HK-2 (cell line): Measurements from ENCODE around the gene ACBD4.

ENCODE experiments used
- DNase-seq: peaks from one replicate; pipeline ENCODE4 v3.0.0-alpha.2; 2018; ENCODE audit not compliant: unreplicated experiment

The ACBD4 gene

DNA sequence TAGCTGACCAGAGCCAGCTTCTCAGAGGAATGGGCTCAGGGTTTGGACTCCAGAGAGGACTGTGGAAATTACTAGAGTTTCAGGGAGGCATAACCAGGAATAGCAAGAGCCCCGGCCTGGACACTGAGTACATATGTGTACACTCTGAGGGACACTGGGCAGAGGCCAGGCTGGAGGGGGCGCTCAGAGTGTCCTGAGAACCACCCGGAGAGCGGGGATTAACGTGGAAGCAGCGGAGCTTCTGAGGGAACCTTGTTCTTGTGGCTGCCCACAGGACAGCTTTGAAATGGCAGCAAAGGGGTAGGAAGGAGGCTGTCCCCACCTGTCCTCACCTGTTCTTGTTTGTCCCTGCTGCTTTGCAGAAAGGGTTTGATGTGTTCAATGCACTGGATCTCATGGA, 31.0 kb upstream of the ACBD4 start:
- DNase-seq: no peak

DNA sequence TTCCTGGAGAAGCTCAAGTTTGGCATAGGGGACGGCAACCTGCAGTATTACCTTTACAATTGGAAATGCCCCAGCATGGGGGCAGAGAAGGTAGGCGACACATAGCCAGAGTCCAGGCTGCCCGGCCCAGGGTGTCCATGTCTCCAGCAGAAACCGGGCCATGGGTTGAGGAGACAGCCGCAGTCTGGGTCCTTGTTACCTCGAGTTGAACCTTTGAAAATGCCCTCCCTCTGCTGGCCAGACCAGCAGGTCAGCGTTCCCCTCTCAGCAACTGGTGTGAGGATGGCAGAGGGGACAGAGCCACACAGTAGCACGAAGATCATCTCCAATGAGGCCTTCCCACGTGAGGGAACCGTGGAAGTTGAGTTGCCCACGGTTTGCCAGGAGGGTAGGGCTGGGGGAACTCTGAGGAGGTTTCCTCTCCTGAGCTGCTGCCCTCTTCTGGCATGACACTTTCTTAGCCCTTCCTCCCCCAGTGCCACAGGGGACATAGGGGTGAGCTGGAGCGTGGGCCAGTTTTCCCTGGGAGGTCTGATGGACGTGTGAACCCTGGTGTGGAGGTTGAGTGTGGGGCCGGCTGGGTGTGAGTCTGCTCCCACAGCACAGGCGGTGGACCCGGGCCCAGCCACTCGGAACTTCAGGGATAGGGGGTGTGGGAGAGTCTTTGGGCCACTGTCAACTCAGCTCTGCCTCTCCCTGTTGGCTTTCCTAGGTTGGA, 30.4 kb upstream of the ACBD4 start:
- DNase-seq: no peak

DNA sequence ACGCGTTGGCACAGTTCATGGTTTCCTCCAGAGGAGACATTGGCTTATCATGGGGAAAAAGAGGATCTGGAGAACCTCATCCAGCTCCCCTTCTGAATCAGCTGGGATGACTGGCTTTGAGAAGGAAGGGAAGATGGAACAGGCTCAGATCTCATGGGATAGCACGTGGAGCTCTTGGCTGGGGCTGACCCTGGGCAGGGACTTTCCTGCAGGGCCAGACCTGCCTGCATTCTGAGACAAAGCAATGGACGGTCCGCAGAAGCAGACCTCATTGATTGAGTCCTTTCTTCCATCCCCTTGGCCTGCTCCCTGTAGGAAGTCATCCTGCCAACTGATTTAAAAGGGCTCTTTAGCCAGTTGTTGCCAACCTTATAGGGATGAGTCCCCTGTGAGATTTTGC, 29.4 kb upstream of the ACBD4 start:
- no peak for DNase-seq

DNA sequence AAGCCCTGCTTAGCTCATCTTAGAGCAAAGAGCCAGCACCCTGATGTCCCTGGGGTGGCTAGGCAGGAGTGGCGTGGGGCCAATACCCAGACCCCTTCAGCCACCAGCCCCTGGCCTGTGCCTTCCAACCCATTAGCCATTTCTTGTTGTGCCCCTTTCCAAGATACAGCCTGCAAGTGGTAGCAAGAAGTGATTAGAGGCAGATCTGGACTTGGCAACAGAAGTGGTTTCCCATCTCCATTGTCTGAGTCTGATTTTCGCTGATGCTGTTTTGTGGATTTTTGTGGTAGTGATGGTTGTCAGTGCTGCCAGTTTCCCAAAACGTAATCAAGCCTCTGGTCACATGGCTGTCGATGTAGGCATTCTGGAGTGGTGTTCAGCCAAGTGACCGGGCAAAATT, 28.9 kb upstream of the ACBD4 start:
- no peak for DNase-seq

DNA sequence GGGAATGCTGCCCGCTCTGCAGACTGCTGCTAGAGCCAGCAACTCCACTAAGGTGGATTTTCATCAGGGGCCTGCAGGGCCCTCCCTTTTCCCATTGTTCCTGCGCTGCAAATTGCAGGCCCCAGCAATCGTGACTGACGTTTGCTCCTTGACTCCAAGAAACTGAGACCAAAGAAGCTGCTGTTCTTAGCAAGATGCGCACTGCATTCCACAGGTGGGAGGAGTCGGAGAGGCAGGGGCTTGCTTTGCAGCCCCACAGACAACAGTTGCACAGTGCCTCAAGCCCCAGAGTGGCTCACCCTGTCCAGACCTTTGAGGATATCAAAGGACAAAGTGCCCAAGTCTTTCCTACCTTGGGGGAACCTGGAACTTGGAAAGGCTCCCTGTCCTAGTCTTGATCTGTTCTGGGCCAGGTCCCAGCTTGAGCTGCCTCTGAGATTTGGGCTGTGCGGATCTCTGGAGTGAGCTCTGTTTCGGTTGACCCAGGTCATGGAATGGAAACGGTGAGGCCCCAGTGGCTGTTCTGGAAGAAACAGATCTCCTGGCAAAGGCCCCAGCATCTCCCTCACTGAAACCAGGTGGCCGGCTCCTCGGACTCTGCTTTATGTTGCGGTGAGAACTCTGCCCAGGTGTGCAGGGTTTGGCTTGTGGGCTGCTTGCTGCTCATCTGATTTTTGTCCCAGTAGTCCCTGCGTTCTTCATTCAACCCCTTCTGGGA, 28.0 kb upstream of the ACBD4 start:
- DNase-seq: no peak

DNA sequence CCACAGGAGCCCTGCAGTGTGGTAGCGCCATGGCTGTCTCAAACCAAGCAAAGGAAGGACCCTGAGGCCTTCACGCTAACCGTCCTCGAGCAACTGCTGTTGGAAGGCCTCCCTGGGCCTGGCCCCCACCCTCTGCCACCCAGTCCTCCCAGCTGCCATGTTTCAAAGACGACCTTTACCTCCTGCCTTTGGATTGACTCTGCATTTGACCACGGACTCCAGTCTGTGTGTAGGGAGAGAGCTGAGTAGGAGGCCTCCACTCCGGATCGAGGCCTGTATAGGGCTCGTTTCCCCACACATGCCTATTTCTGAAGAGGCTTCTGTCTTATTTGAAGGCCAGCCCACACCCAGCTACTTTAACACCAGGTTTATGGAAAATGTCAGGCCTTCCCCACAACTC, 27.4 kb upstream of the ACBD4 start:
- DNase-seq: no peak

DNA sequence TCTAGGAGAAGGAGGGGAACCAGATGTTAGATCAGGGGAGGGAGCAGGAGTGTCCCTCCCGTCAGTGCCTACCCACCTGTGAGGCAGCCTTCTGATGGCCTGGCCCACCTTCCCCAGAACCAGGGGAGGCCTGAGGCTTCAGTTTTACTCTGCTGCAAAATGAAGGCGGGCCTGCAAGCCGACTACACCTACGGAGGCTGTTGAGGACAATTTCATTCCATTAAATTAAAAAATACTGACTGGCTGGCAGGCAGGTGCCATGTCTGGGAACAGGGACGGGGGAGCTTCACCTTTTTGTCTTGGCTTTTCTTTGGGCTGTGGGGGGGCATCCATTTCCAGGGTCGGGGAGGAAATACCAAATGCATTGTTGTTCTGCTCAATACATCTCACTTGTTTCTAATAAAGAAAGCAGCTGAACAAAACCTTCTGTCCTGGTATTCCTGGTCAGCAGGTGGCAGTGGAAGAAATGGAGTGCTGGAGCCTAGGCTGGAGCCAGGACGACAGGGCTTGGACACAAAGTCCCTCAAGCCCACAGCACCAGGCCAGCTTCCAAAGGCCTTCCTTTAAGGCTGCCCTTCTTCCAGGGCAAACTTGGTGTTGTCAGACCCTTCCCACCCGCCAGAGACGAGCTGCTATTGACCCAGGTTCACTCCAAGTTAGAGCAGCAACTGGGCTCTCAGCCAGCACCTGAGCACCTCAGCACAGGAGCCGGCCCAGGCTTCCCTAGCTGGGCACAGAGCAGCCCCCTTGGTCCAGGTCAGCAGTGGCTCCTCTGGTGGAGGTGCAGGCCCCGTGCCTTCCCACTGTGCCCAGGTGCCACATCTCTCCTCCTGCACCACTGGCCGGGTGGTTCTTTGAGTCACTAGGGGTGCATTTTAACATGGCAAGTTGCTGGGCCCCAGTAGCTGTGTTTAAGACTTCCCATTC, 26.6 kb upstream of the ACBD4 start:
- no peak for DNase-seq

DNA sequence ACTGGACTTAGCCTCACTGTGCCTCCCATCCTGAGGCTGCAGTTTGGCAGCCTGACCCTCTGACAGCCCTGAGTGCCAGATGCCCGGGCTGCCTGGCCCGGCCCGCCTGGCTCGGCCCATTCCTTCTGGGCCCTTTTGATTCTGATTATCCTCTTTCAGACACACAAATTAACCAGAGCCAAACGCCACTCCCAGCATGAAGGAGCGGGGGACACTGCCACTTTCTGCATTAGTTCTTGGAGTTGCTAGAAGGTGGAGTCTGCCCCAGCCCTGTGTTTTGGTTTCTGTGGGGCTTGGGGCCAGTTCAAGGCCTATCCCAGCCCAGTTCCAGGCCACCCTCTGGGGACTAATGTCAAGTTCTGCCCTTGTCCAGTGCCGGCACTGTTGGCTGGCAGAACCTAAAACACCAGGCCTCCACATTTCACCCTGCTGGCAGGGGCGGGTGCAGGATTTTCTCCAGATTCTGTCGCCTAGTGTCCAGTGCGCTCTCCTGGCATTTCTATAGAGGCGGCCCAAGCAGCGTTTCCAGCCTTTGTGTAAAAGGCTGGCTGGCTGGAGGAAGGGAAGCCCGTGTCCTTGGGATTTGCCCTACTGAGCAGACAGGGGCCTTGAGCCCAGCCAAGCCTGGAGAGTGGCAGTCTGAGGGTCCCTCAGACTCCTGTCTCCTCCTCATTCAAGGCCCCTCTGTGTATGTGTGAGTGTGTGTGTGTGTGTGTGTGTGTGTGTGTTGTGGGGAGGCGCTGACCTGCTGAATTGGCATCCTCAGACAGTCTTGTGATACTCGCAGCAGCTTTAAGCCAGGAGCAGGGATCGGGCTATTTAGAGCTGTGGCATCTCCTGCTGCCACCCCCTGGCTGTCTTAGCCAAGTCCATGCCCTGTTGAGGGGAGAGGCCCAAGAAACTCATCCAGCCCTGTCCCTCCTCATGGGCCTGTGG, 24.5 kb upstream of the ACBD4 start:
- DNase-seq: no peak

DNA sequence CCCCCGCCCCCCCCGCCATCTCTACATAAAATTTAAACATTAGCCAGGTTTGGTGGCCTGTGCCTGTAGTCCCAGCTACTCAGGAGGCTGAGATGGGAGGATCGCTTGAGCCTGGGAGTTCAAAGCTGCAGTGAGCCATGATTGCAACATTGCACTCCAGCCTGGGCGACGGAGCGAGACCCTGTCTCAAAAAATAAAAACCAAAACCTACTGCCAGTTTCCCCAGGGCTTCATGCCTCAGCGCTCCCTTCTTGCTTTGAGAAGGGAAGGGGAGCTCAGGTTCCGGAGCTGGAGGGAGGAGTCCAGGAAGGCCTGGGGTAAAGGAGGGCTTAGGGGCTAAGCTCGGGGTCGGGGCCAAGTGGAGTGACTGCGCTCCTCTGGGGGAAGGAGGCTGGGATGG, 23.6 kb upstream of the ACBD4 start:
- no peak for DNase-seq

DNA sequence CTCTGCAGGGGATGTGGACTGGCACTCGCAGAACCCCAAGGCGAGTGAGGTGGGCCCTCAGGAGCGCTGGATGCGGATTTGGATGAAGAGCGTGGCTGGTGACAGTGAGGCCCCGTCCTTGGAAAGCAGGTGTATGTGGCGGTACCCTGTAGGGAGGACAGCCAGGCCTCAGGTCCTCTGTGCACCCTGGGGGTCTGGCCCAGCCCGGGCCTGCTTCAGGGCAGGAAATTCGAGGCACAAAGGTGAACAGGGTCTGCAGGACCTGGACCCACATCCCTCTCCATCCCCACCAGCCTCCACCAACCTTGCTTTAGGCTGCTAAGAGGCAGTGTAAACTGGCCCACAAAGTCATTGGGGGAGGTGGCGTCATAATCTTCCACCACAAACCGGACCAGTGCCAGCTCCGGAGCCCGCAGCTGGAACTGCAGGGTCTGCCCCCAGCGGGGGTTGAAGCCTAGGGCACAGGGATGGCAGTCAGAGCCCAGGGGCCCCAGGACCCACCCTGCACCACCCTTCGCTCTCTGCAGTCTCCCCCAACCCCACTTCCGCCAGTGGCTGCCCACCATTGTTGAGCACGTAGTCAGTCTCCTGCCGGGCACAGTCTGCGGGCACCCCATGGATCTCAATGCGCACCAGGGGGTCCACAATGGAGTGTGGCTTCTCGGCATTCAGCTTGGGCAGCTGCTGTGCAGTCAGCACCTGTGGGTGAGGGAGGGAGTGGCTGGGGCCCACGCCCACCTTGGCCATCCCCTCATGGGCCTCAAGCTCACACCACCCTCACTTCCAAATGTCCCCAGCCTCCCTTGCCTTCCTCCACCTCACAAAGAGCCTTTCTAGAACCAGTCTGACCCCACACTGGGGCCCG, 22.7 kb upstream of the ACBD4 start:
- no peak for DNase-seq

DNA sequence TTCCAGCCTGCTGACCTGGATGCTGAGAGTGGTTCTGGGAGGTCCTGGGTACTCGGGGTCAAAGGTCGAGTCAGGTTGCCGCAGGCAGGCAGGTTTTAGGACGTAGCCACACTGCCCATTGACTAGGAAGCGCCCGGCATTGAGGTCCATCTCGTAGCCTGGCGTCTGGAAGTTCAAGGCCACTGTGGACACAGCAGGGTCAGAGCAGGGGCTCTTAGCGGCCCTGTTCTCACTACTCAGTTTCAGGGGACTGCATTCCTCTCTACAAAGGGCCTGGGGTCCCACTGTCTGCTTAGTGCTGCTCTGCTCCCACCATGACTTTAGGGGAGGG, 22.1 kb upstream of the ACBD4 start:
- DNase-seq: no peak

DNA sequence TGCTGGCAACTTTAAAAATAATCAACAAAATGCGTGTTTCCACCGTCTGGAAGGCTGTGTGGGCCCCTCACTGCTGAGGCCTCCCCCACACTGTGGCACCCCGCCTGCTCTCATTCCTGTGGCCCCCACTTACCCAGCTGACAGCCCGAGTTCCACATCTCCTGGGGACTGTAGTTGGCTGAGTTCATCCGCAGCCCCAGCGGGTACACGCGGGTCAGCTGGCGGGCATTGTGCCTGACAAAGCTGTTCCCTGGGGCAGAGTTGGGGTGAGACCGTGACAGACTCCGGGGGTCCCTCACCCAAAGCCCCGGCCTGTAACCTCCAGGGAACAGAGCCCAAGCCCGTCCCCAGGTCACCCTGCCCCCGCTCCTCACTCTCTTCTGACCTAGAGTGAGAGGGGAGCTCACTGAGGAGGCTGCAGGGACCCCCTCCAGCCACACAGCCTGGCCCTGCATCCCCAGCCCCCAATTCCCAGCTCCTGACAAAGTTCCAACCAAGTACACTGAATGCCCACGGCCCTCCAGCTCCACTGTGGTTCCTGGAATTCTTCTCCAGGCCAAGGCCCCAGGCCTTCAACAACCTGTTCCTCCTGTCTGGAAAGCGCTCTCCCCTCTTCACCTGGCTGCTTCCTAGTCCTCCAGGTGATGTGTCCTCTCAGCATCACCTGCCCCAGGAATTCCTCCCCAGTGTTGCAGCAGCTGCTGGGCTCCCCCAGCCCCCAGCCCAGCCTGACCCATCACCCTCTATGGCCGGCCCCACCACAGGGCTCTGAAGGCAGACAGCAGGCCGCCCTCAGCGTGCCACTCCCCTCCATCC, 21.2 kb upstream of the ACBD4 start:
- no peak for DNase-seq

DNA sequence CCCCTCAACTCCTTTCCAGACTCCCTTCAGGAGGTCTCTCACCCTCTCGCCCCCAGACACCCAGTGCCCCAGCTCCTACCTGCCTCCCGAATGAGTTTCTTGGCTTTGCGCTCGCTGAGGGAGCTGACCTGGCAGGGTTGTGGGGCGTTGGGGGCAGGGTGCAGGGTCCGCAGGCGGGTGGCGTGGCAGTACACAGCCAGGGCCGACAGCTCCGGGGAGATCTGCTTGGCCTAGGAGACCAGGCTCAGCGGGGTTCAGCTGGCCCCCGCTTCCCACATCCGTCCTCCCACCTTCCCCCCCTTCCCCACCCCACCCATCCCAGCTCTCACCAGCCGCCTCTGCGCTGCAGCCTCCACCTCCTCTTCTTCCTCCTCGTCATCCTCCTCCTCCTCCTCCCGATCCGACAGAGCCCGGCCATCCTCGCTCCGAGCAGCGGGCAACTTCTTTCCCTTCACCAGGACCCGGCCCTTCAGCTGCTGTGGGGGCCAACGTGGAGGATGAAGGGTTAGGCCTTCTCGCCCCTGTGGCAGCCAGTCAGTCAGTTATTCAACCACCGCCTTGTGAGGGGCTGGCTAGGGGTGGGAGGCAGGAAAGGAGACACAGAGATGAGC, 20.4 kb upstream of the ACBD4 start:
- DNase-seq: no peak

DNA sequence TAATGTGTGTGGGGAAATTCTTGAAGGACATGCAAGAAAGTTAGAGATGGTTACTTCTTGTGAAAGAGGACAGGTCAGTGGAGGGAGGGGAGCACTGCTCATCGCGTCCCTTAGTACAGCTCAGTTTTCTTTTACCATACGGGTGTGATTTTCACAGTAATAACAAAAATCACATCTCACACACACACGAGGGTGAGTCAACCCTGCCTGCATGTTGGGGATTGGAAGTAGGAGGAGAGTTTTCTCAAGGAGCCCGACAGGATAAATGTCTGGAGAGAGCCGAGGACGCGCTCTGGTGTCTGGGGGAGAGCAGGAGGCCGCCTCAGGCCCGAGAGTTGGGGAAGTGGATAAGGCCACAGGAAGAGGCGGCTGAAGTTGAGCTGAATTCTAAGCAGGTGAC, 19.6 kb upstream of the ACBD4 start:
- no peak for DNase-seq

DNA sequence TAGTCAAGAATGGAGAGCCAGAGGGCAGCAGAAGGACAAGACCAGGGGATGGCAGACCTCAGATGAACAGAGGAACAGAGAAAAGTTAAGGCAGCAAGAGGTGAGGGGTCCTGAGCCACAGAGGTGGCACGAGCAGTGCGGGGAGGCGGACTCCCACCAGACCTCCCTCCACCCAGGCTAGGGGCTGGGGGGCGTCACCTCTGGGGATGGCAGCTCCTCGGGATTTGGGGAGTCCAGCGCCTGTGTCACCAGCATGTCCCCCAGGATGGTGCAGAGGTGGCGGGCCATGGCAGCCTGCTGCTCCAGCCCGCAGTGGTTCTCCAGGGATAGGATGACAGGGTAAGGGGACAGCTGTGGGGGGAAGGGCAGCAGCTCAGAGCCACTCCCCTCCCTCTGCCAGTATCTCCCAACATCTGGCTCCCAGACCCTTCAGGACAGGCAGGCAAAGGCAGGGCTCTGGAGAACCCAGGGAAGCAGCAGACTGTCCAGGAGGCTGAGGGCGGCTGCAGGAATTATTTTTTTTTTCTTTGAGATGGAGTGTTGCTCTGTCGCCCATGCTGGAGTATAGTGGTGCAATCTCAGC, 19.0 kb upstream of the ACBD4 start:
- no peak for DNase-seq

DNA sequence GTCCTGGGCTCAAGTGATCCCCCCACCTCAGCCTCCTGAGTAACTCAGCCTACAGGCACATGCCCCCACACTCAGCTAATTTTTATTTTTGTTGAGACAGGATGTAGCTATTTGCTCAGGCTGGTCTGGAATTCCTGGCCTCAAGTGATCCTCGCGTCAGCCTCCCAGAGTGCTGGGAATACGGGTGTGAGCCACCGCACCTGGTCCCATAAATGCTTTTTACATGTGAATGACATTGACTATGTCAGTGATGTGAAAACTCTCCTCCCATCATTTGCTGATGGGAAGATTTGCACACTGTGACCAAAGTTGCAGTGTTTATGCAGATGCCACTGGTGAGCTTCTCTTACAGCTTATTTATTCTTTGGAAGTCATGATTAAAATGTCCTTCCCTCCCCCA, 18.2 kb upstream of the ACBD4 start:
- no peak for DNase-seq

DNA sequence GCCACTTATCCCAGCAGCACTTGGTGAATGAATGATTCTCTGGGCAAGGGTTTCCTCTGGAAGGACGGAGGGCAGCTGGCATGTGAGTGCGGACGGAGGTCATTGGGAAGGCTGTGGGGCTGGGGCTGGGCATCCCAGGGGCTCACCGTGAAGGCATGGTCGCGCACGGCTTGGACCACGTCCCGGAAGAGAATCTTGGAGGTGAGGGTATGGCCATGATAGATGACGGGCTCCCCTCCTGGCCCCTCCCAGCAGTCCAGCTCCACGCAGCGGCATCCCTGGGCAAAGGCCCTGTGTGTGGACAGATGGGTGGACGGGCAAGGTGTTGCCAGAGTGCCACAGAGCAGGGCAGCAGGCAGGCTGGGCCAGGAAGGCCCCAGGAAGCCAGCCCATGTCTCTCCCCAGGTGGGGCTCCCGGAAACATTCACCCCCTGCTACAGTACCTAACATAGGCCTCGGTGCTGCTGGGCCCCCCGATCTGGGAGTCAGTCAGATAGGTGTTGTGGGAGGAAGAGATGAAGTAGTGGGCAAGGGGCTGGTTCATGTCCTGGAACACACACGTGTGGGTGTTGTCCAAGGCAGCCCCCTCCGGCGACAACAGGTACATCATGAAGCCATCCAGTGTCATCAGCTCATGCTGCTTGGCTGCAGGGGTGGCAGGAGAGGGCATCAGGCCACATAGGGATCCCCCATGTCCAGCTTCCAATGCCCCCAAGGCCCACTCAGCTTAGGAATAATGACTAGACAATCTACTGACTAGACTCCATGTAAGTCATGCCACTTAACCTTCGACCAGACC, 17.4 kb upstream of the ACBD4 start:
- DNase-seq: no peak

DNA sequence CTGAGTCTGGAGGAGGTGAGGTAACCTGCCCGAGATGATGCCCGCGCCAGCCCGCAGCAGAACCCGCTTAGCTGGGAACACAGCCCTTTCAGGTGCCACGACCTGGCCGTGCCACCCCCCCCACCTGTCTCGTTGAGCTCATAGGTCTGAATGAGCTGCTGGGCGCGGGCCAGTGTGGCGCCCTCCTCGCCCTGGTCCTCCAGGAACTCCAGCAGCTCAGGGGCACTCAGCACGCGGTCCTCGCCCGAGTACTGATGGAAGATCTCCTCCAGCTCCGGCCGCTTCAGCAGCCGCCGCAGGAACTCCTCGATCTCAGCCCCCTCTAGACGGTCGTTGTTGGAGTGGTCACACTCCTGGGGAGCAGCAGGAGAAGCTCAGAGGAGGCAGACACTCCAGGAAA, 16.8 kb upstream of the ACBD4 start:
- no peak for DNase-seq
